GM06990 (cell line): ENCODE measurements around the gene ABHD8.

ENCODE experiments used
- DNase-seq: peaks from one replicate; pipeline ENCODE4 v3.0.0-alpha.2; 2011; ENCODE audit not compliant: insufficient read length; ENCODE audit errors: extremely low read depth
- H3K27me3 ChIP-seq: replicated peaks from 2 replicates; pipeline ENCODE4 v1.6.0; 2011; ENCODE audit warnings: low read length; ENCODE audit not compliant: control insufficient read depth, insufficient read depth
- H3K36me3 ChIP-seq: 2 replicates; pipeline ENCODE4 v1.5.1; 2011; ENCODE audit warnings: low read length; ENCODE audit not compliant: control insufficient read depth, insufficient read depth
- H3K4me3 ChIP-seq: replicated peaks from 2 replicates; pipeline ENCODE4 v1.5.1; 2011; ENCODE audit warnings: low read depth, mild to moderate bottlenecking, control low read depth, low read length
- CTCF ChIP-seq: IDR thresholded peaks from 2 replicates; pipeline ENCODE4 v1.5.1; 2011; ENCODE audit warnings: low read length, control low read depth, mild to moderate bottlenecking, inconsistent platforms; ENCODE audit not compliant: insufficient read depth, poor library complexity, severe bottlenecking

ABHD8 gene

GRCh38 chr19:17303167-17303939 is at the start of gene ABHD8:
Gene ABHD8, minus strand, starts transcription at chr19:17303425. Its CDS starts 1,809 bp downstream, at chr19:17301616.
- Histone ChIP-seq H3K4me3 (peak within 1 kb of the TSS; percentile 80), H3K36me3 (peaks cover 2% of the 10 kb centered on the region; the same call in 1 of the 2 replicates), H3K27me3 (no peaks in the 10 kb centered on the region)
- peak; percentile 95 for DNase-seq
- peak; percentile 22 for TF ChIP-seq CTCF

- no peak for TF ChIP-seq CTCF
- H3K36me3 ChIP-seq: no peaks in the 10 kb centered on the region
- no peak for DNase-seq
- H3K4me3 ChIP-seq: no peak overlapping the region
- H3K27me3 ChIP-seq: no peaks in the 10 kb centered on the region
These were observed 49.5 kb upstream of the ABHD8 start for GRCh38 chr19:17352608-17353280.

- H3K36me3 ChIP-seq: no peaks in the 10 kb centered on the region
- DNase-seq: no peak
- H3K4me3 ChIP-seq: no peak overlapping the region
- H3K27me3 ChIP-seq: no peaks in the 10 kb centered on the region
- TF ChIP-seq CTCF: no peak
These were observed 48.7 kb upstream of the ABHD8 start for GRCh38 chr19:17351815-17352435.

- no peaks in the 10 kb centered on the region for H3K27me3 ChIP-seq
- H3K36me3 ChIP-seq: no peaks in the 10 kb centered on the region
- no peak overlapping the region for H3K4me3 ChIP-seq
- TF ChIP-seq CTCF: no peak
- no peak for DNase-seq
These were observed 45.5 kb upstream of the ABHD8 start for GRCh38 chr19:17348700-17349099.

GRCh38 chr19:17347877-17348276 is 44.7 kb upstream of the ABHD8 start:
- Histone ChIP-seq H3K36me3 (no peaks in the 10 kb centered on the region), H3K27me3 (no peaks in the 10 kb centered on the region), H3K4me3 (no peak overlapping the region)
- DNase-seq: no peak
- TF ChIP-seq CTCF: no peak
